GM12865 (cell line): ENCODE results near the gene GGACT.
A peak's percentile ranks its signal among the peaks of the same experiment; 100 is the strongest.

Experiments
- DNase-seq: peaks from one replicate; pipeline ENCODE4 v3.0.0; 2010; ENCODE audit warnings: low read depth
- H3K4me3 ChIP-seq: 2 replicates; pipeline ENCODE4 v1.5.1; 2011; ENCODE audit warnings: mild to moderate bottlenecking, low read depth, low read length, control low read depth
- CTCF ChIP-seq: IDR thresholded peaks from 2 replicates; pipeline ENCODE4 v1.5.1; 2011; ENCODE audit warnings: low read length, control low read depth, low read depth, inconsistent platforms; ENCODE audit not compliant: insufficient read depth; ENCODE audit errors: missing control alignments

GGACT gene

DNA sequence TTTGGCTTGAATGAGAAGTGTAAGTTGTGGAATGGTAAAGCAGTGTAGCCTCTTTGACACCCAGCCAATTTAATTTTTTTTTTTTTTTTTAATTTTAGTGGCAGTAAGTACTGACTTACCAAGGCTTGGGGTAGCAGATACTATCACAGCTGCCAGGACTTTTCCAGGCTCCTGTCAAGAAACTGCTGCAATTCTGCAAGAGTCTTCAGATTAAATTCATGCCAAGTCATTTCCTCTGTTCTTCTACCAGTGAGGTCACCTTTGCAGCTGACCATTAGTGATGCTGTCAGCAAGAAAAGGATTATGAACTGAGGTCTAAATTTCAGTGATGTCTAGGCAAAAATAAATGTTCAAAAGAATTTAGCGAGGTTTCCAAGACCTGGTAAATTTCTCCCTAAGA is 91.2 kb downstream of the GGACT start:
- TF ChIP-seq CTCF, result no peak
- H3K4me3 ChIP-seq, result no peak overlapping the region
- peak; percentile 25 for DNase-seq

DNA sequence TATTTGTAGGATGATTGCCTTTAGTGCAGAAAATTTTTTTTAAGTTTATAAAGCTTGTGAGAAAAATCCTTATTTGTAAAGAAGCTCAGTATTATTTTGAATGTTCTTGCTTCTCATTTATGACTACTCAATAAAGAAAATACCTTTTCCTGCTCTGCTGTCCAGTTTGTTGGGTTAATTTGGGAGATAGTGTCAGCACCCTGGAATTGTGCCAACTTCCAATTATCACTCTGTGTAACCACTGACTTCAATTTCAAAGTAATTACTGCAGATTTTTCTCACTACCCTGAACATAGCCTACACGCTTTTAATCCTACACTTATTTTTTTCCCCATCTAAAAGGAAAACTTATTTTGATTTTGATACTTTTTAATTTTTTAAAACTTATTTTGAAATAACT is 93.1 kb downstream of the GGACT start:
- DNase-seq, result no peak
- TF ChIP-seq CTCF, result no peak
- H3K4me3 ChIP-seq, result no peak overlapping the region

GRCh38 chr13:100493418-100493817 is 95.2 kb downstream of the GGACT start:
- TF ChIP-seq CTCF, result no peak
- no peak for DNase-seq

GRCh38 chr13:100491164-100491842 is 97.3 kb downstream of the GGACT start:
- H3K4me3 ChIP-seq, result no peak overlapping the region
- no peak for DNase-seq
- no peak for TF ChIP-seq CTCF

More at GRCh38 chr13:100493418-100493817, 95.2 kb downstream of the GGACT start:
- H3K4me3 ChIP-seq, result no peak overlapping the region

DNA sequence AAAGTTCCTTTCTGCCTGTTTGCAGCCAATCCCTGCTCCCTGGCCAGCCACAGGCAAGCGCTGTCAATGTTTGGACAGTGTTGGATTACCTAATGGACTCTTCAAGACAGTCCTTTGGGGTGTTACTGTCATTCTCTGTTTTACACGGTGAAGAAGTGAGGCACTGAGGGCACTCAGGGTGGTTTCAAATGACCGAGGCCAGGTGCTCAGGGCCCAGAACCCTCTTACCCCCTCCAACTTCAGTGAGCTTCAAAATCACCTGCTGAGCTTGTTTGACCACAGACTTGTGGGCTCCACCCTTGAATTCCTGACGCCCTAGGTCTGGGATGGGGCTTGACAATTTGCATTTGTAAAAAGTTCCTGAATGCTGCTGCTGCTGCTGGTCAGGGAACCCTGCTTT is 97.9 kb downstream of the GGACT start:
- no peak overlapping the region for H3K4me3 ChIP-seq
- TF ChIP-seq CTCF, result no peak
- no peak for DNase-seq

- no peak for TF ChIP-seq CTCF
- H3K4me3 ChIP-seq, result no peak overlapping the region
- no peak for DNase-seq
These were observed 103.3 kb downstream of the GGACT start for GRCh38 chr13:100485265-100485664.

DNA sequence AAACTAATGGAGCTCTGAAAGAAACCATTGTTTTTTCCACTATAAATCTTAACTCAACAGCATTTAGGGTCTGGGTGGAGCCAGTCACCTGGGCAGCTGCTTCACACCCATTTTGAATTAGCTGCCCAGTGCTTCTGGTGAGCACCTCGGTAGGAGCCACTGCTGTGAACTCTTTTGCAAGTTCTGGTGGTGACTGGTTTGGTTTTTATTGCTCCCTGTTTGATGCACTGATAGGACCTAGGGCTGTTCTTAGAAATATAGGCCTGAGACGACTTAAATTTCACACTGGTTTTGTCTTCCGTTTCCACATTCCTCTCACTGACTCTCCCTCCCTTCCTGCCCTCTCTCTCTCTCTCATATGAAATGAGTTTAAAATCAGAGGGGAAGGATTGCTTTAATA is 103.9 kb downstream of the GGACT start:
- no peak for DNase-seq
- TF ChIP-seq CTCF, result no peak
- no peak overlapping the region for H3K4me3 ChIP-seq
